ENCODE data around the gene UGT1A5. TPM values are rescaled to one million over a fixed set of nuclear protein-coding genes. Genes with fewer than 3 reads are reported as not detected.

UGT1A5 gene
- total RNA-seq, 6 experiments from 2014 or later: not detected

GRCh38 chr2:233672886-233673285 is 39.8 kb upstream of the UGT1A5 start:
- H3K4me1 Mint-ChIP-seq (ENCODE audit: low read depth): no peaks in the 10 kb centered on the region
- H3K27ac Mint-ChIP-seq: no peak overlapping the region
- TF ChIP-seq CTCF (IDR thresholded peaks at IDR 0.05): no peak
- H3K27me3 Mint-ChIP-seq (ENCODE audit: insufficient read depth): no peaks in the 10 kb centered on the region
- no peaks in the 10 kb centered on the region for H3K36me3 Mint-ChIP-seq (ENCODE audit: low read depth)
- peaks cover 9% of the 10 kb centered on the region; the same call in 1 of the 2 replicates for H3K9me3 Mint-ChIP-seq
- no peak for DNase-seq
- no peak overlapping the region for H3K4me3 Mint-ChIP-seq

- no peak for DNase-seq
- no peaks in the 10 kb centered on the region for H3K27me3 Mint-ChIP-seq (ENCODE audit: insufficient read depth)
Observed at GRCh38 chr2:233673896-233674295, 38.8 kb upstream of the UGT1A5 start.

GRCh38 chr2:233674314-233674713 is 38.4 kb upstream of the UGT1A5 start:
- Mint-ChIP-seq H3K27me3 (ENCODE audit: insufficient read depth) (no peaks in the 10 kb centered on the region), H3K36me3 (ENCODE audit: low read depth) (no peaks in the 10 kb centered on the region), H3K9me3 (no peaks in the 10 kb centered on the region; the same call in 1 of the 2 replicates), H3K4me1 (ENCODE audit: low read depth) (no peaks in the 10 kb centered on the region), H3K4me3 (no peak overlapping the region), H3K27ac (no peak overlapping the region)
- no peak for DNase-seq
- TF ChIP-seq CTCF (IDR thresholded peaks at IDR 0.05): no peak

More at GRCh38 chr2:233673896-233674295, 38.8 kb upstream of the UGT1A5 start:
- Mint-ChIP-seq H3K4me1 (ENCODE audit: low read depth) (no peaks in the 10 kb centered on the region), H3K9me3 (peaks cover under 1% of the 10 kb centered on the region; the same call in 1 of the 2 replicates), H3K4me3 (no peak overlapping the region), H3K36me3 (ENCODE audit: low read depth) (no peaks in the 10 kb centered on the region), H3K27ac (no peak overlapping the region)
- TF ChIP-seq CTCF (IDR thresholded peaks at IDR 0.05): no peak

- H3K27ac Mint-ChIP-seq: no peak overlapping the region
Observed at GRCh38 chr2:233674995-233675394, 37.7 kb upstream of the UGT1A5 start.

GRCh38 chr2:233676046-233676445 is 36.7 kb upstream of the UGT1A5 start:
- Mint-ChIP-seq H3K27me3 (ENCODE audit: insufficient read depth) (no peaks in the 10 kb centered on the region), H3K27ac (no peak overlapping the region)

More at GRCh38 chr2:233674995-233675394, 37.7 kb upstream of the UGT1A5 start:
- H3K36me3 Mint-ChIP-seq (ENCODE audit: low read depth): no peaks in the 10 kb centered on the region
- H3K9me3 Mint-ChIP-seq: peaks cover 4% of the 10 kb centered on the region; the same call in 1 of the 2 replicates
- H3K27me3 Mint-ChIP-seq (ENCODE audit: insufficient read depth): no peaks in the 10 kb centered on the region
- no peaks in the 10 kb centered on the region for H3K4me1 Mint-ChIP-seq (ENCODE audit: low read depth)
- DNase-seq: no peak
- no peak; the same call in none of the 2 replicates for TF ChIP-seq CTCF (IDR thresholded peaks at IDR 0.05)
- no peak overlapping the region for H3K4me3 Mint-ChIP-seq

More at GRCh38 chr2:233676046-233676445, 36.7 kb upstream of the UGT1A5 start:
- no peak for DNase-seq
- peaks cover 10% of the 10 kb centered on the region; the same call in 1 of the 2 replicates for H3K9me3 Mint-ChIP-seq
- no peak overlapping the region for H3K4me3 Mint-ChIP-seq
- no peak for TF ChIP-seq CTCF (IDR thresholded peaks at IDR 0.05)
- no peaks in the 10 kb centered on the region for H3K4me1 Mint-ChIP-seq (ENCODE audit: low read depth)
- H3K36me3 Mint-ChIP-seq (ENCODE audit: low read depth): no peaks in the 10 kb centered on the region

All from HFFc6 (cell line).